ENCODE measurements around the gene PLCB1. TPM values are rescaled to one million over a fixed set of nuclear protein-coding genes. Genes with fewer than 3 reads are reported as not detected.

PLCB1 gene
- total RNA-seq, 1 experiment from 2014 or later = 11.3 TPM

DNA sequence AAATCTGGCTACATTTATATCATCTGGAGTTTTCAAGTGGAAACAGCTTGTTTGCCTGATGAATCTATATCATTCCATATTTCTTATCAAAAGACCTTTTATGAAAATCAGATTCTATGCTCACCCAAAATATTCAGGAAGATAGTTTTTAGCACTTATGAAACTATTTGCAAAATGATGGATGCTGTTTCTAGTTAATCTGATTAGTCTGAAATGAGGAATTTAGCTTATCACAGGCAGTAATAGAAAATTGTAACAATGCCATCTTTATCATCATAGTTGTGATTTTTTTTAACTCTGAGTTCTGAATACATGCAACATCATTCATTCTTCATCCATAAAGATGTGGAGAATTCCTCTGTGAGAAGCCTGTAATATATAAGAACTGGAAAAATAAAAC lies 229.7 kb downstream of the PLCB1 start:
- no peaks in the 10 kb centered on the region for H3K27me3 Mint-ChIP-seq (ENCODE audit: low read depth)
- H3K4me3 Mint-ChIP-seq = no peak overlapping the region
- ATAC-seq = no peak
- H3K4me1 Mint-ChIP-seq = peaks cover 20% of the 10 kb centered on the region
- CTCF ChIA-PET = no interaction called here
- no peaks in the 10 kb centered on the region for H3K36me3 Mint-ChIP-seq
- no peak overlapping the region for H3K27ac Mint-ChIP-seq
- no peak for DNase-seq (ENCODE audit: low spot score)
- POLR2A ChIA-PET = no interaction called here
- no peaks in the 10 kb centered on the region for H3K9me3 Mint-ChIP-seq
- TF ChIP-seq, protein P1, sequence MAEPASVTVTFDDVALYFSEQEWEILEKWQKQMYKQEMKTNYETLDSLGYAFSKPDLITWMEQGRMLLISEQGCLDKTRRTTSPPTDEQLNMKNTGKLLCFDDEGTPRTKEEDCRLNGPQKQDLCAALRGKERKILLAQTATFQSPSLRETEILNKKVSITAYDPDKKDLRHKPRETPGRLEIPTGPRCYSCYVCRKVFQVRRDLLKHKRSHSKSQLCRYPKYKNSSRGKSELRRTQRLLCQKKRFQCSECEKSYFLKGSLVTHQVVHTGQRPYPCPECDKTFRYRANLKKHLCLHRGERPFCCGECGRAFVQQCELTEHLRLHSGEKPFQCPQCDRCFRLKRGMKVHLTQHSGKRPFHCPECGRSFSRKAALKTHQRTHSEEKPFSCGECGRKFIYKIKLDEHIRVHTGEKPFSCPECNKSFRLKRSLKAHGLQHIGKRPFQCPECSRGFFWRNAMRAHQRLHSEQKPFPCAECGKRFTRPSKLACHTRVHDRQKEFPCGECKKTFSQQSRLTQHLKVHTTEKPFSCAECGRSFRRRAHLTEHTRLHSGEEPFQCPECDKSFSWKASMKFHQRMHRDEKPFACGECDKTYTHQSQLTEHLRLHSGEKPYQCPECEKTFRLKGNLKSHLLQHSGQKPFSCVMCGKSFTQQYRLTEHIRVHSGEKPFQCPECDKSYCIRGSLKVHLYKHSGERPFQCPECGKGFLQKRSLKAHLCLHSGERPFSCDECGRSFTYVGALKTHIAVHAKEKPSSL (CRISPR knock-in tag; conservative IDR thresholded peaks at IDR 0.05) = no peak
- TF ChIP-seq NR2C2 (CRISPR knock-in tag; IDR thresholded peaks at IDR 0.05) (no peak), ZNF219 (CRISPR knock-in tag; IDR thresholded peaks at IDR 0.05; ENCODE audit: borderline replicate concordance) (no peak), IRF2 (CRISPR knock-in tag; IDR thresholded peaks at IDR 0.05; ENCODE audit: borderline replicate concordance, low read depth) (no peak), GRHL2 (CRISPR knock-in tag; IDR thresholded peaks at IDR 0.05; ENCODE audit: insufficient replicate concordance, severe bottlenecking) (no peak), HMGA2 (CRISPR knock-in tag; IDR thresholded peaks at IDR 0.05) (no peak), ZNF121 (CRISPR knock-in tag; IDR thresholded peaks at IDR 0.05) (no peak)
- TF ChIP-seq, protein P2, sequence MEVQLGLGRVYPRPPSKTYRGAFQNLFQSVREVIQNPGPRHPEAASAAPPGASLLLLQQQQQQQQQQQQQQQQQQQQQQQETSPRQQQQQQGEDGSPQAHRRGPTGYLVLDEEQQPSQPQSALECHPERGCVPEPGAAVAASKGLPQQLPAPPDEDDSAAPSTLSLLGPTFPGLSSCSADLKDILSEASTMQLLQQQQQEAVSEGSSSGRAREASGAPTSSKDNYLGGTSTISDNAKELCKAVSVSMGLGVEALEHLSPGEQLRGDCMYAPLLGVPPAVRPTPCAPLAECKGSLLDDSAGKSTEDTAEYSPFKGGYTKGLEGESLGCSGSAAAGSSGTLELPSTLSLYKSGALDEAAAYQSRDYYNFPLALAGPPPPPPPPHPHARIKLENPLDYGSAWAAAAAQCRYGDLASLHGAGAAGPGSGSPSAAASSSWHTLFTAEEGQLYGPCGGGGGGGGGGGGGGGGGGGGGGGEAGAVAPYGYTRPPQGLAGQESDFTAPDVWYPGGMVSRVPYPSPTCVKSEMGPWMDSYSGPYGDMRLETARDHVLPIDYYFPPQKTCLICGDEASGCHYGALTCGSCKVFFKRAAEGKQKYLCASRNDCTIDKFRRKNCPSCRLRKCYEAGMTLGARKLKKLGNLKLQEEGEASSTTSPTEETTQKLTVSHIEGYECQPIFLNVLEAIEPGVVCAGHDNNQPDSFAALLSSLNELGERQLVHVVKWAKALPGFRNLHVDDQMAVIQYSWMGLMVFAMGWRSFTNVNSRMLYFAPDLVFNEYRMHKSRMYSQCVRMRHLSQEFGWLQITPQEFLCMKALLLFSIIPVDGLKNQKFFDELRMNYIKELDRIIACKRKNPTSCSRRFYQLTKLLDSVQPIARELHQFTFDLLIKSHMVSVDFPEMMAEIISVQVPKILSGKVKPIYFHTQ (CRISPR knock-in tag; IDR thresholded peaks at IDR 0.05) = no peak
- TF ChIP-seq, protein P3, sequence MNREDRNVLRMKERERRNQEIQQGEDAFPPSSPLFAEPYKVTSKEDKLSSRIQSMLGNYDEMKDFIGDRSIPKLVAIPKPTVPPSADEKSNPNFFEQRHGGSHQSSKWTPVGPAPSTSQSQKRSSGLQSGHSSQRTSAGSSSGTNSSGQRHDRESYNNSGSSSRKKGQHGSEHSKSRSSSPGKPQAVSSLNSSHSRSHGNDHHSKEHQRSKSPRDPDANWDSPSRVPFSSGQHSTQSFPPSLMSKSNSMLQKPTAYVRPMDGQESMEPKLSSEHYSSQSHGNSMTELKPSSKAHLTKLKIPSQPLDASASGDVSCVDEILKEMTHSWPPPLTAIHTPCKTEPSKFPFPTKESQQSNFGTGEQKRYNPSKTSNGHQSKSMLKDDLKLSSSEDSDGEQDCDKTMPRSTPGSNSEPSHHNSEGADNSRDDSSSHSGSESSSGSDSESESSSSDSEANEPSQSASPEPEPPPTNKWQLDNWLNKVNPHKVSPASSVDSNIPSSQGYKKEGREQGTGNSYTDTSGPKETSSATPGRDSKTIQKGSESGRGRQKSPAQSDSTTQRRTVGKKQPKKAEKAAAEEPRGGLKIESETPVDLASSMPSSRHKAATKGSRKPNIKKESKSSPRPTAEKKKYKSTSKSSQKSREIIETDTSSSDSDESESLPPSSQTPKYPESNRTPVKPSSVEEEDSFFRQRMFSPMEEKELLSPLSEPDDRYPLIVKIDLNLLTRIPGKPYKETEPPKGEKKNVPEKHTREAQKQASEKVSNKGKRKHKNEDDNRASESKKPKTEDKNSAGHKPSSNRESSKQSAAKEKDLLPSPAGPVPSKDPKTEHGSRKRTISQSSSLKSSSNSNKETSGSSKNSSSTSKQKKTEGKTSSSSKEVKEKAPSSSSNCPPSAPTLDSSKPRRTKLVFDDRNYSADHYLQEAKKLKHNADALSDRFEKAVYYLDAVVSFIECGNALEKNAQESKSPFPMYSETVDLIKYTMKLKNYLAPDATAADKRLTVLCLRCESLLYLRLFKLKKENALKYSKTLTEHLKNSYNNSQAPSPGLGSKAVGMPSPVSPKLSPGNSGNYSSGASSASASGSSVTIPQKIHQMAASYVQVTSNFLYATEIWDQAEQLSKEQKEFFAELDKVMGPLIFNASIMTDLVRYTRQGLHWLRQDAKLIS (CRISPR knock-in tag; IDR thresholded peaks at IDR 0.05; ENCODE audit: borderline replicate concordance) = no peak
- TF ChIP-seq, protein P4, sequence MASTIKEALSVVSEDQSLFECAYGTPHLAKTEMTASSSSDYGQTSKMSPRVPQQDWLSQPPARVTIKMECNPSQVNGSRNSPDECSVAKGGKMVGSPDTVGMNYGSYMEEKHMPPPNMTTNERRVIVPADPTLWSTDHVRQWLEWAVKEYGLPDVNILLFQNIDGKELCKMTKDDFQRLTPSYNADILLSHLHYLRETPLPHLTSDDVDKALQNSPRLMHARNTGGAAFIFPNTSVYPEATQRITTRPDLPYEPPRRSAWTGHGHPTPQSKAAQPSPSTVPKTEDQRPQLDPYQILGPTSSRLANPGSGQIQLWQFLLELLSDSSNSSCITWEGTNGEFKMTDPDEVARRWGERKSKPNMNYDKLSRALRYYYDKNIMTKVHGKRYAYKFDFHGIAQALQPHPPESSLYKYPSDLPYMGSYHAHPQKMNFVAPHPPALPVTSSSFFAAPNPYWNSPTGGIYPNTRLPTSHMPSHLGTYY (CRISPR knock-in tag; IDR thresholded peaks at IDR 0.05) = no peak

DNA sequence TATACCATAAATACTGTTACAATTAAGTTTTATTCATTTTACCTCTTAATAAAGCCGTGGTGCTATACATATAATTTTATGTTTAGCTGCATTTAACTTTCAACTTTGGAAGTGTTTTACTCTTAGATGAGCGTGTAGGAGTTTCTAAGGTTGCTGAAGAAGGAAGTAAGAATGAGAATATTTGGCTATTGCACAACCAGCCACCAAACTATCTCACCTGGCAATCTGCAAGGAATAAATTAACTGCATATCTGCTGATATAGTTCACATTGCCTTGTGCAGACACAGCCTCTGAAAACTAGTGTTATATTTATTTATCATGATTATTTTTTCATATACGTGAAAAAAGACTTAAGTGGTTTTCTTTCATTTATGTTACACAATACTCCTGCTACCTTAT lies 230.4 kb downstream of the PLCB1 start:
- DNase-seq (ENCODE audit: low spot score) (no peak), ATAC-seq (no peak)
- Mint-ChIP-seq H3K4me3 (no peak overlapping the region), H3K27me3 (ENCODE audit: low read depth) (no peaks in the 10 kb centered on the region), H3K36me3 (no peaks in the 10 kb centered on the region), H3K27ac (no peak overlapping the region), H3K9me3 (no peaks in the 10 kb centered on the region), H3K4me1 (peaks cover 20% of the 10 kb centered on the region)
- POLR2A ChIA-PET = no interaction called here
- CTCF ChIA-PET = no interaction called here
- TF ChIP-seq SOX15 (CRISPR knock-in tag; IDR thresholded peaks at IDR 0.05) (no peak), ZNF416 (CRISPR knock-in tag; IDR thresholded peaks at IDR 0.05) (no peak), RORB (CRISPR knock-in tag; IDR thresholded peaks at IDR 0.05) (no peak), NFE2L1 (CRISPR knock-in tag; IDR thresholded peaks at IDR 0.05) (no peak), ZNF219 (CRISPR knock-in tag; IDR thresholded peaks at IDR 0.05; ENCODE audit: borderline replicate concordance) (no peak), SP1 (CRISPR knock-in tag; conservative IDR thresholded peaks at IDR 0.05) (no peak), HMGA2 (CRISPR knock-in tag; IDR thresholded peaks at IDR 0.05) (no peak), SMAD3 (CRISPR knock-in tag; IDR thresholded peaks at IDR 0.05; ENCODE audit: borderline replicate concordance) (no peak)
- TF ChIP-seq, protein P1 (CRISPR knock-in tag; conservative IDR thresholded peaks at IDR 0.05) = no peak
- TF ChIP-seq, protein P3 (CRISPR knock-in tag; IDR thresholded peaks at IDR 0.05; ENCODE audit: borderline replicate concordance) = no peak
- TF ChIP-seq, protein P5, sequence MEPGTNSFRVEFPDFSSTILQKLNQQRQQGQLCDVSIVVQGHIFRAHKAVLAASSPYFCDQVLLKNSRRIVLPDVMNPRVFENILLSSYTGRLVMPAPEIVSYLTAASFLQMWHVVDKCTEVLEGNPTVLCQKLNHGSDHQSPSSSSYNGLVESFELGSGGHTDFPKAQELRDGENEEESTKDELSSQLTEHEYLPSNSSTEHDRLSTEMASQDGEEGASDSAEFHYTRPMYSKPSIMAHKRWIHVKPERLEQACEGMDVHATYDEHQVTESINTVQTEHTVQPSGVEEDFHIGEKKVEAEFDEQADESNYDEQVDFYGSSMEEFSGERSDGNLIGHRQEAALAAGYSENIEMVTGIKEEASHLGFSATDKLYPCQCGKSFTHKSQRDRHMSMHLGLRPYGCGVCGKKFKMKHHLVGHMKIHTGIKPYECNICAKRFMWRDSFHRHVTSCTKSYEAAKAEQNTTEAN (CRISPR knock-in tag; IDR thresholded peaks at IDR 0.05) = no peak

All from WTC11 (cell line).